ENCODE measurements around the gene SEL1L.
"Not testable (repeated sequence)": the region's sequence is repeated elsewhere in the genome, so short reads cannot be mapped to it uniquely, and the experiment has no call there.

The SEL1L gene

DNA sequence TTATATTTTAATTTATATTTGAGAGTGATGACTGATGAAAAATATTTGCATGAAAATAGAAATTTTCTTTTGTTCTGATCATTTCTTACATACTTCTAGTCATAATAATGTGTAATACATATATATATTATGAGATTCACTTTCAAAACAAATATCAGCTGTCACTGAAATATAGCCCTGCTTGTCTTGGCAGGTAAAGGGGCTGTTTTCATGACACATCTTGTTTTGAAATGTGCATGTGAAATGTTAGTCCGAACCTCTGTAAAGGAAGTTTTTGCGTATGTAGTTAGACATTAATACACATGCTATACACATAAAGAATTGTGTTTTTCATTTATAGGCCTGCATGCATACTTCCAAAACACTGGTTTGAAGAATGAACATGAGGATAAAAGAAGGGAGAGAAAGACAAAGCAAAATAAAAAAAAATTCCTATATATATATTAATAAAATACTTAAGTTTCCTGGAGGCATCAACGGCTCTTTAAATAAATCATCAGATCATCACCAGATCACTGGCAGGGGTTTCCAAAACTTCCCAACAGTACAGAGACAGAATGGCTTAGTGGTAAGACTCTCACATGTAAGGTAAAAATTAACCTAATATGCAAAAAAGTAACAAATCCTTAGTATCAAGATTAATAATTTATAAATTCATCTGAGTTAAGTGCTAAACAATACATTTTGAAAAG is 60.1 kb downstream of the SEL1L start:
- DNase-seq = no peak

DNA sequence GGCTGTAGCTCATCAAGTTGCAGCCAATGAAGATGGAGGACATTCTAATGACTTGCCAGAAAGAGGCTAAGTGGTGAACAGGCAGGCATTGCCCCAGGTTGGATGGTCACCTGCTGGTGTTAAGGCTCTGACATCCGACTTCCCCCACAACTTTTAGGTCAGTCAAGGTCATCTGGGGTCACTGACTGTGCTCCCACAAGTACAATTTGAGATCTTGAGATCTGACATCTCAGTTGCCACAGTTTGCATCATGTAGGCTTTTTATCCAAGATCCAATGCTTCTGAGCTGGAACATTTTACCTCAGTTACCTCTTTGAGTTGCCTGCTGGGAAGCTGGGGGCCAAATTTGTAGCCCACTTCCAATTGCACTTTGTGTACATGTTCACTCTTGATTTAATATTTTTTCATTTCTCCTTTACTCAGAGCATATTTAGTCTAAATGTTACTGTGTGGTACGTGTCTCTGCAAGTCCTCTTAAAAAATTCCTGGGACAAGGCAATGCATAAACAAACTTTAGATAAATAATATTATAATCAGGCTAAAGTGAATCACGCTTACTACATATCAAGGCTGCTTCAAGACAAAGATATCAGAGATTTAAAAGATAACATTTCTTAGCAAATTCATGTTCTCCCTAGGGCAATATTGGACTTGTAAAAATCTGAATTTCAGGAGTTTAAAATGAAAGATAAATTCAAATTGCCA is 61.4 kb downstream of the SEL1L start:
- DNase-seq = no peak

DNA sequence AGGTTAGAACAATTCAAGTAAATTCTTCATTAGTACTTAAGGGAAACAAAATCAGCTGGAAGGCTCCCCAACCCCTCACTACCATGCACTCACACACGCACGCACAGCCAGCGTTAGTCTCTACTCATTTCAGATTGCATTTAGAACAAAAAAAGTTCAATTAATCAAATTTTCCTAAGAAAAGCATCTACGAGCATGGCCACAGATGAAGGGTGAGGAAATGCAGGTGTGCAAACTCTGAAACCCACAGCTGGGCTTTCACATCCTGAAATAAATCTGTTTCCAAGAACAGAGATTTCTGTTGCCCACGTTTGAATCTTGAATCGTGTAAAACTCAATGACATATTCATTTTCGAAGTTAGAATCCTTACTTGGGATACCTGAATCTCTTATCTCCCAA is 62.6 kb downstream of the SEL1L start:
- DNase-seq = no peak

DNA sequence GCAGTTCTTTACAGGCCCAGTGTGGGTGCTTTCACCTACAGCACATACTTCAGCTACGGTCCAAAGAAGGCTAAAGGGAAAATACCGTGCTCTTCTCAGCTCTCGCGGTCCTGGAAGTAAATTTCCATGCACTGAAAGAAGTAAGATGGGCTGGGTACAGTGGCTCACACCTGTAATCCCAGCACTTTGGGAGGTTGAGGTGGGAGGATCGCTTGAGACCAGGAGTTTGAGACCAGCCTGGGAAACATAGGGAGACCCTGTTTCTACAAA is 63.2 kb downstream of the SEL1L start:
- not testable (repeated sequence) for DNase-seq

DNA sequence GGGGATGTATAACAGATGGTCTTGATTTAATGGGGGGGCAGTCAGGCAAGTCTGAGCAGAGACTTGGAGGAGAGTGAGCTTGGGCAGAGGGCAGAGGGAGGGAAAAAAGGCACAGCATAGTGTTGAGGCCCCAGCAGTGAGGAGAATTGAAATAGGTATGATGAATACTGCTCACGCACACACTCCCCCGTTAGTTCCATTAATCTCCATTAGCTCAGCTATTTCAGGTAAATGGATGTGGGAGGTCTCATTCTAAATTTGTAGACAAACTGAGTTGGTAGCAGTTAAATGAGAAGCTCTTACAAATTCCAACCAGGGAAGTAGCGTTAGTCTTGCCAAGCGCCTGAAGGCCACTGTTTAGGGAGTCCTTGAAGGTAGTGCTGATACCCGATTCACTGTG is 66.8 kb downstream of the SEL1L start:
- DNase-seq = no peak

DNA sequence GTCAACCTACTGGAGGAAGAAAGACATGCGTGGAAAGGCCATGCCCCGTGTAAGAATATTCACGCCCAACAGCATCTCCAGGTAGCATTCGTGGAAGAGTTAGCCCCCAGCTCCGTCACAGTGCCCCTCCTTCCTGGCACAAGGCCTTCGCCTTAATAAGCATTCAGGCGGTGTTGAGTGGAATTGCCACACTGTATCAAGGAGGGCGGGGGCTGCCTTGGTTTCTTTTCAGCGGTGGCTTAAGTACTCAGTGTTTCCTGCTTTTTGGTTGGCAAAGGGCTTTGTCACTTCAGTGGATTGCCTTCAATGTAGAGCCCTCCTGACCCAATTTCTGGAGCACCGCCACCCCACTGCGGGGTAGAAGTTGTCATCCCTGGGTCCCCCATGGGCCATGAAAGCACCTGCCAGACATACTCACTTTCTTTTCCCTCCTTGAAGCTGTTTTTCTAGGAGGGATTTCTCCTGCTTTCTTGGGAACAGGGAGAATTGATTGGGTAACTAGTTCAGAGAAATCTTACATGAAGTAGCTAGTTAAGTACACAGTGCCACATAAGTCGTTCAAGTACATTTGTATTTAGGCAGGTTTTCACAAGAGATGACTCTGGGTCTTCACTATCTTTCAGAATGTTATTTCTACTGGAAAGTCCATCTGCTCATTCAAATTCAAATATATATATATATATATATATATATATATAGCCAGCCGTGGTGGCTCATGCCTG is 68.0 kb downstream of the SEL1L start:
- DNase-seq = no peak

DNA sequence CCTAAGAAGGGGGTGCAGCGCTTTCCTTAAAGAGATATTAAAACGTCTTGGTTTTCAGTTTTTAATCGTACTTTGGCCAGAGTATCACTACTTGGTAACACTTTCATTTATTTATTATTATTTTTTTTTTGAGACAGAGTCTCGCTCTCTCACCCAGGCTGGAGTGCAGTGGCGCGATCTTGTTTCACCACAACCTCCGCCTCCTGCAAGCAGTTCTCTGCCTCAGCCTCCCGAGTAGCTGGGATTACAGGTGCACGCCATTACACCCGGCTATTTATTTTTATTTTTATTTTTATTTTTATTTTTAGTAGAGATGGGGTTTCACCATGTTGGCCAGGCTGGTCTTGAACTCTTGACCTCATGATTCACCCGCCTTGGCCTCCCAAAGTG is 68.7 kb downstream of the SEL1L start:
- not testable (repeated sequence) for DNase-seq

DNA sequence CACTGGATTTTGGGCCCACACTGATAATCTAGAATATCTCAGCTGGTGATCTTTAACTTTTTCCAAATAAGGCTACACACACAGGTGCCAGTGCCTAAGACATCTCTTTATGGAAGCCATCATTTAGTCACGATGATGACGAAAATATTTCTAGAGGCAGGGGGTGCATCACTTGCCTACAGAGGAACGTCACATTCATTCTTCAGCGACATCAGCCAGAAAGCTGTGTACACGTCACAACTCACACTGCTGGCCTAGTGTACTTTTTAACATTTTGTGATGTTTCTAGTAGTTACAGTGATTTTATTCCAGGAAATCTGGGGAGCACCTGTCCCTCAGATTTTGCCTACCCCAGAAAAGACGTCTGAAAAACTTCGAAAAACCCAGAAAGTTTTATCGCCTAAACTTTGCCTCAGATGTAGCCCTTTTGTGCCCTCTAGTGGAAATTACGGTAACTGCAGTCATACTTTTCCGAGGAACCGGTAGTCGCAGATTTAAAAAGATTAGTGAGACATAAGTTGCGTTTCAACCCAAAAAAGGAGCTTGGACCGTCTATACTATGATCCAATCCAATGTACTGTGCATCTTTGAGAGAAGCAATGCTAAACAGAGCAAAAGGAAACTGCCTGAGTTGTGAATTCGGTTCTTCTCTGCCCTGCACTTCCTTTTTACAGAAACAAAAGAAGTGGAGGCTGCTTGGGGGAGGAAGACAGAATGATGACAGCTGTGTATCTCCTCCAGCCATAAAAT is 69.2 kb downstream of the SEL1L start:
- peak; percentile 64 to 66 for DNase-seq

DNA sequence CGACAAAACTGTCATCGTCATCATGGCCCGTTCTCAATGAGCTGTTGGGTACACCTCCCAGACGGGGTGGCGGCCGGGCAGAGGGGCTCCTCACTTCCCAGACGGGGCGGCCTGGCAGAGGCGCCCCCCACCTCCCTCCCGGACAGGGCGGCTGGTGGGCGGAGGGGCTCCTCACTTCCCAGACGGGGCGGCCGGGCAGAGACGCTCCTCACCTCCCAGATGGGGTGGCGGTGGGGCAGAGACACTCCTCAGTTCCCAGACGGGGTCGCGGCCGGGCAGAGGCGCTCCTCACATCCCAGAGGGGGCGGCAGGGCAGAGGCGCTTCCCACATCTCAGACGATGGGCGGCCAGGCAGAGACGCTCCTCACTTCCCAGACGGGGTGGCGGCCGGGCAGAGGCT is 71.3 kb downstream of the SEL1L start:
- DNase-seq = not testable (repeated sequence)

DNA sequence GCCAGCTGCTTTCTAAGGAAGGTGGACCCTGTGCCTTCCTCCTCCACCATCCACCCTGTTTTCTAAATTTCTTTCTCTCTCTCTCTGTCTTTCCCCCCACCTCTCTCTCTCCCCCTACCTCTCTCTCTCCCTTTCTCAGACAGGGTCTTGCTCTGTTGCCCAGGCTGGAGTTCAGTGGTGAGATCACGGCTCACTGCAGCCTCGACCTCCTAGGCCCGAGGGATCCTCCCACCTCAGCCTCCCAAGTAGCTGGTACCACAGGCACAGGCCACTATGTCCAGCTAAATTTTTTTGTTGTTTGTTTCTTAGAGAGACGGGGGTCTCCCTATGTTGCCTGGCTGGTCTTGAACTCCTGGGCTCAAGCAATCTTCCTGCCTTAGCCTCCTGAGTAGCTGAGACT is 73.7 kb downstream of the SEL1L start:
- no peak for DNase-seq

DNA sequence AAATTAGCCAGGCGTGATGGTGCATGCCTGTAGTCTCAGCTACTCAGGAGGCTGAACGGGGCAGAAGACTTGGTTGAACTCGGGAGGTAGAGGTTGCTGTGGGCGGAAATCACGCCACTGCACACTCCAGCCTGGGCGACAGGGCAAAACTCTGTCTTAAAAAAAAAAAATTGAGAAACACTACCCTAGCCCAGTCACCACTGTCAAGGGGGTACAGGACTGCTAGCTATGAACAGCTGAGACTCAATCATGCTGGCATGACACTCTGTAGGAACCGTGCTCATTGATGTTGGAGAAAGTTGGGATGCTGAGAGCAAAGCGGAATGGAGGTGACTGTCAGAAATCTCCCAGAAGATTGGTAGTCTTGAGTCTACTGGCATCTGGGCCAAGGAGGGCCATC is 75.3 kb downstream of the SEL1L start:
- DNase-seq = no peak

DNA sequence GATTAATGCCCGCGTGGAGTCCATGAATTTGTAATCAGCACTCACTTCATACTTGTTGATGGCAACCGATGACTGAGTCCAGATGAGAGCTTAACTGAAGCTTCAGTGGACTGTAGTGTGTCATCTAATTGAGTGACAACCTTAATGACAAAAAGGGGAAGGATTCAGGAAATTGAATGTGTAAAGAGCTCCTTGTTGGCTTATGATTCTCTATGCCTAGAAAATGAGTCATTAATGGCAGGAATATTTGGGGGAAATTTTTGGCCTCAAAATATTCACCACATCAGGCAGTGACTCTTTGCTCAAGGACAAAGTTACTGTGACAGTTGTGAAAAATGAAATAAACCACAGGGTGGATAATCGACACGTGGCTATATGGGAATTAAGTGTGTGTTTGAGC is 78.3 kb downstream of the SEL1L start:
- DNase-seq = no peak

DNA sequence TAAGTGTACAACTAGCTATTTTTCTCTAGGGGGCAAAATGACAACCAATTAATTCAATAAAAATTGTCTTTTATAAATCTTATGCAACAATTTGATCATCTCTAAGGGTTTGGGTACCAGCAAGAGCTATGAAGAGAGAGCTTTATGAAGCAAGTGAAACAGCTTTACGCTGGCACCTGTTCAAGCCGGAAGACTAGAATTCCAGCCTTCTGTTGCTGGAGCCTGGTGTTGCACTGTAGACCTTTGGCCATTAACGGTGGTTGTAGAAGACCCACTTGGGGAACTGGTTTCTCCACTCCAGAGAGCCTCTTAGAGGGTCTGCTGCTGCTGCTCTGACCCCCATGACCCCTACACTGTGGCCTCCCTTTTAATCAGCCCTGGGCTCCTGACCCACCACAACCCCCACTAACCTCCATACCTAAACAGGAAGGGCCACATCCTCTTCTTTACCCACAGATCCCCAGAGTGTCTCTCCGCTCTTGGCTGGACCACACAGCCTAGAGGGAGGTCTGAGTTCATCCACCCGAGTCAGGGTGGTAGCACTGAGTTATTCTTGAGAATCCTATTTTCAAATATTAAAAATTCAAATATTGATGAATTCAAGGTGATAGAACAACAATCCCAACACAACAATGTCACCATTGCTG is 79.0 kb downstream of the SEL1L start:
- DNase-seq = no peak

DNA sequence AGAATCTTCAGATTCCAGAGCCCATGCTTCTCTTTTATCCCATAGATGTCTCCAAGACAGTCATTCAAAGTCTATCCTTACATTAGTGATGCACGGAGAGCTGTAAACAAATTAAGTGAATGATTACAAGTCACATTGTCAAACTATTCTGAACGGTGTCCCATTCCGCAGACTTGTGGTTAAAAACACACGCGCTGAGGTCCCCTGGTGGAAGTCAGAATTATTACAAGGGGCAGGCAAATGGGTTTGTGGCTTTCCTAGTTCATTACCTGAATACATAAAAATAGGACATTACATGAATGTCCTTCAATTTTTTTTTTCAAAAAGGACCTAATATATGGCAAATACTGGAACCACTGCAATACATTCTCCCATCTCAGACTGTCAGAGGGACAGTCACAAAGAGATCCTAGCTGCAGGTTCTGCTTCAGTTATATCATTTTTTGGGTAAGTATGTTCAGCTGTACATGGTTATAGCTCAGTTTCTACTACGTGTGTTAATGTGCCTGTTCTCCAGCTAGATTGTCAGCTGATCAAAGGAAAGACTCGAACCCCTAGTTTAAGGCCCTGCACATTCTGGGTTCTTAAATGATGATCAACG is 80.4 kb downstream of the SEL1L start:
- DNase-seq = peak; percentile 30 to 53

DNA sequence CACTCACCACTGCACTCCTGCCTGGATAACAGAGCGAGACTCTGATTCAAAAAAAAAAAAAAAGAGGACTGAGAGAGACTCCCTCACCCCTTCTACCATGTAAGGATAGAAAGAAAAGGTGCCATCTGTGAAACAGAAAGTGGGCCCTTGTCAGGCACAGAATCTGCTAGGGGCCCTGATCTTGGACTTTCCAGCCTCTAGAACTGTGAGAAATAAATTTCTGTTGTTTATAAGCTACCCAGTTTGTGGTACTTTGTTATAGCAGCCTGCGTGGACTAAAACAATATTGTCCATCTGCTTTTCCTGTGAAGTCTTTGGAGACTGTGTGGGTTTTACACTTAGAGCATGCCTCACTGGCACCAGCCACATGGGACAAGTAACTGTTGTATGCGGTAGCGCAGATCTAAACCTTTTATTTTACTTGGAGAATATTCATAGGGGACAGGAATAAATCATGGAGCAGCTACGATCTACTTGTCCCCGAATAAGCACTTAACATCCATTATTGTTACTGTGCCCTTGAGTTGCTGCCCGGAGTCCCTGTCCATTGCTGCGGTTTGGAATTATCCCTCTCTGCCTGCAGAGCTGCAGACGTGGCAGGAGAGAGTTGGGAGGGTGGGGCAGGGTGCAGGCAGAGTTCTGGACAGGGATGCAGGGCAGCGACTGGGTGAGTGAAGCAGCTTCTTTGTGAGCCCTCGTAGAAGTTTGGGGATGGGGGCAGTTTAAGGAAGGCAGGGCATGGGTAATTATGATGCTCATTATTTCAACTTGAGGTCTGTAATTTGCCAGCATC is 81.1 kb downstream of the SEL1L start:
- DNase-seq = no peak

DNA sequence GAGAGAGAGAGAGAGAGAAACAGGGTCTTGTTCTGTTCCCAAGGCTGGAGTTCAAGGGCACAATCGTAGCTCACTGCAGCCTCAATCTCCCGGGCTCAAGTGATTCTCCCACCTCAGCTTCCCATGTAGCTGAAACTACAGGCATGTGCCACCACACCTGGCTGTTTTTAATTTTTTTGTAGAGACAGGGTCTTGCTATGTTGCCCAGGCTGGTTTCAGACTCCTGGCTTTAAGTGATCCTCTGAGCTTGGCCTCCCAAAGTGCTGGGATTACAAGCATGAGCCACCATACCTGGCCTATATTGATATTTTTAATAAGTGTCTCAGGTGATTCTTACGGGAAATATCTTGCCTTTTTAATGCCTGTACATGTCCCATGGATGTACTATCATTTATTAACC is 82.7 kb downstream of the SEL1L start:
- no peak for DNase-seq

DNA sequence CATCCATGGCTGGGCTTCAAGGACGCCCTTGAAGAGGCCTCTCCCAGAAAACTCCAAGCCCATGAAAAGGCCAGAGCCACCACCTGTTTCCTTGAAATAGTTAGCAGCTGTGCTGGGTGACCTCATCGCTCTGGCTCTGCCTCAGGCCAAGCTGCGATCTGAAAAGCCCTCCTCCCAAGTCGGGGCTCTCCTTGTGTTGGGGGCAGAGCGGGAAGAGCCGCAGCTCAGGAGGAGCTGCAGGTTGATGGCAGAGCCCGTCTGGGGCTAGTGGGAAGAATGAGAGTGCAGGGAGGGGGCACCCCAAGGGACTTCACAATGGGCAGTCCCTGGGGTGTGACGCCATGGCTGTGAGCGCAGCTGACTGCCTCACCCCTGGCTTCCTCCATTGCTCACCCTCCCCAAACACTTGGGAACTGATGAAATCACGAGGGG is 83.5 kb downstream of the SEL1L start:
- no peak for DNase-seq

DNA sequence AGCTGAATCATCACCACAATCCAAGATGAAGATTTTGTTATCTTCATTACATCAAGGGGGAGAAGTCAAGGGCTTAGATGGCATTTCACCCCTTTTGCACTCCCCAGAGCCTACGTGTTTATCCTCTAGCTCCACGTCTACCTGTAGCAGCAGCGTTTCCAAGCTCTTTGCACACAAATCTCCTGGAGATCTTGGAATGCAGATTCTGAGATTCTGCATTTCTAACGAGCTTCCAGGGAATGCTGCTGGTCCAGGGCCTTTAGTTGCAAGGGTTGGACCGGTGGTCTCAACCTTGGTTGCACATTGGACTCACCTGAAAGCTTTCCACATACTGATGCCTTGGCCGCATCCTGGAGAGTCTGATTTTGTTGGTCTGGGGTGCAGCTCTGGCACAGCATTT is 84.1 kb downstream of the SEL1L start:
- DNase-seq = no peak

DNA sequence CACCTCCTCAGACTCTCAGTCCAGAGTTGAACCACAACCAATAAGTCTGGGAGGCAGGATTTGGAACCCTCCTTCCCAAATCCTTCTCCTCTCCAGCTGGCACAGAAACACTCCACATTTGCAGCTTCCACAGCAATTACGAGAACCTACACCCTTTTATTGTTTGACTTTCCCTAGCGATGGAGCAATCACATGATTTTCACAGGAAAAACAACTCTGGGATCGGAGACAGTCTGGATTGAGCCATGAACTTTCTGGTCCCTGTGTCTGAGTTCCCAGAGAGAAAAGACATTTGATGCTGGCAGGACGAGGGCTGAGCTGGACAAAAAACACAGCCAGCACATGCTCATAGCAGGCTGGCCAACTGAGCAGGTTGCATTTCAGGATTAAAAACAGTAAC is 84.5 kb downstream of the SEL1L start:
- no peak for DNase-seq

DNA sequence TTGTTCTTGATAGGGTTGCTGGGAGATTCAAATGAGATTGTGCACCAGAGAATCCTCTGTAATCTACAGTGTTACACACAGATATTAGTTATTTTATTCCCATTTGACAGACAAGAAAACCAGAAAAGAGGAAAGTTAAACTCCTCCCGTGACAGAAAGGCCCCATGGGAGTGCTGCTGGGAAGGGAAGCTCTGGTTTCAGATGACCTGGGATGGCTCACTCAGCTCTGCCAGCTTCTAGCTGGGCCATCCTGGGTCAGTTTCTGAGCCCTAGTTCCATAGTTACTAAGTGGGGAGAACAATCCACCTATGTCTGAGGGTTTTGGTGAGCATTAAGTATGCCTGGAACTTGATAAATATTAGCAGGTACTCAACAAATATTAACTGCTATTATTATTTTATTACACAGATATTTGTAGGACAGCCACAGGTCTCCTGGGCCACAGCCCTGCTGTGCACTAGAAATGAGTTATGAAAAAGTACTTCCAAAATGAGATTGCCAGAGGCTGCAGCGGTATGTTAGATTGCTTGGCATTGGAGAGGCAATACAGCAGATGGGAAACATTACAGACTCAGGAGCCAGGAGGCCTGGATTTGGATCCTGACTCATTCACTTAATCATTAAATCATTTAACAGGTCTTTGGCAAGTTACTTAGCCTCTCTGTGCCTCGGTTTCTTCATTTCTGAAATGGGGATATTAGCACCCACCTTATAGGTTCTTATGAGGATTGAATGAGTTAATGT is 86.5 kb downstream of the SEL1L start:
- no peak for DNase-seq
